CD14-positive monocyte (primary cell): ENCODE measurements around the gene PIGC. TPM values are rescaled to one million over a fixed set of nuclear protein-coding genes. Genes with fewer than 3 reads are reported as not detected.

Source experiments
- DNase-seq, 3 donors: peaks; one replicate each; pipeline ENCODE4 v3.0.0-alpha.2; 2011 to 2022
- H2AFZ ChIP-seq: 2 replicates; pipeline ENCODE4 v1.6.0; 2012; ENCODE audit warnings: mild to moderate bottlenecking, low read depth, low read length, inconsistent platforms; ENCODE audit not compliant: insufficient read depth, poor library complexity, severe bottlenecking
- H3K27ac ChIP-seq, 2 donors: 1 replicate in 1 of 2; 2 replicates in 1 of 2; pipeline ENCODE4 v1.5.1; 2012 to 2013; ENCODE audit warnings: low read length in 2 of 2, control low read depth in 1 of 2, inconsistent platforms in 1 of 2, low read depth in 1 of 2, mild to moderate bottlenecking in 1 of 2
- H3K27me3 ChIP-seq, 2 donors: one replicate each; pipeline versions ENCODE4 v1.6.0 to v1.6.1; 2011 to 2013; ENCODE audit warnings: low read length in 2 of 2; ENCODE audit not compliant: control insufficient read depth in 2 of 2, insufficient read depth in 2 of 2
- H3K36me3 ChIP-seq, 2 donors: replicated peaks in 1 of 2; 1 replicate in 1 of 2; 2 replicates in 1 of 2; pipeline versions ENCODE4 v1.5.1 to v1.6.1; 2012 to 2013; ENCODE audit warnings: low read length in 2 of 2, control low read depth in 1 of 2, inconsistent platforms in 1 of 2, mild to moderate bottlenecking in 1 of 2; ENCODE audit not compliant: insufficient read depth in 2 of 2, control insufficient read depth in 1 of 2
- H3K4me1 ChIP-seq, 2 donors: 1 replicate in 1 of 2; 2 replicates in 1 of 2; pipeline versions ENCODE4 v1.5.1 to v1.6.1; 2012 to 2013; ENCODE audit warnings: low read length in 2 of 2, control low read depth in 1 of 2, inconsistent platforms in 1 of 2, mild to moderate bottlenecking in 1 of 2, moderate library complexity in 1 of 2; ENCODE audit not compliant: insufficient read depth in 2 of 2, control insufficient read depth in 1 of 2
- H3K4me2 ChIP-seq: replicated peaks from 2 replicates; pipeline ENCODE3; 2012; ENCODE audit warnings: low read length, moderate library complexity, mild to moderate bottlenecking; ENCODE audit not compliant: poor library complexity, severe bottlenecking; ENCODE audit errors: extremely low read depth
- H3K4me3 ChIP-seq, 3 experiments: fragments of 200-600 bp in 1 of 3; sonication (generic) in 1 of 3; replicated peaks in 1 of 3; 1 replicate in 2 of 3; 2 replicates in 1 of 3; pipeline ENCODE4 v1.5.1; 2011 to 2013; ENCODE audit warnings: low read length in 3 of 3, mild to moderate bottlenecking in 3 of 3, control low read depth in 2 of 3, low read depth in 2 of 3, inconsistent platforms in 1 of 3, moderate library complexity in 1 of 3
- H3K79me2 ChIP-seq: 2 replicates; pipeline ENCODE4 v1.6.0; 2012; ENCODE audit warnings: mild to moderate bottlenecking, control low read depth, inconsistent platforms, low read length, moderate library complexity; ENCODE audit not compliant: insufficient read depth
- H3K9ac ChIP-seq: 2 replicates; pipeline ENCODE4 v1.6.0; 2017; ENCODE audit warnings: low read length, mild to moderate bottlenecking; ENCODE audit not compliant: insufficient read depth, poor library complexity, severe bottlenecking
- H3K9me3 ChIP-seq, 2 donors: replicated peaks in 1 of 2; 1 replicate in 1 of 2; 2 replicates in 1 of 2; pipeline versions ENCODE4 v1.5.1 to v1.6.1; 2012 to 2013; ENCODE audit warnings: low read length in 2 of 2, control low read depth in 1 of 2; ENCODE audit not compliant: control insufficient read depth in 1 of 2, insufficient read depth in 1 of 2
- H4K20me1 ChIP-seq: 2 replicates; pipeline ENCODE4 v1.6.0; 2012; ENCODE audit warnings: mild to moderate bottlenecking, low read length, control low read depth, moderate library complexity; ENCODE audit not compliant: insufficient read depth
- H3K27ac Mint-ChIP-seq, 7 donors: one replicate each; pipeline ENCODE4 v1.8.0; 2020; ENCODE audit warnings: mild to moderate bottlenecking in 7 of 7, mixed read lengths in 7 of 7, moderate library complexity in 6 of 7, inconsistent platforms in 2 of 7
- H3K27me3 Mint-ChIP-seq, 3 donors: one replicate each; pipeline ENCODE4 v1.8.0; 2021 to 2022; ENCODE audit warnings: low read depth in 3 of 3, mild to moderate bottlenecking in 3 of 3, mixed read lengths in 3 of 3, moderate library complexity in 3 of 3, inconsistent platforms in 1 of 3
- H3K36me3 Mint-ChIP-seq, 2 donors: one replicate each; pipeline ENCODE4 v1.8.0; 2020; ENCODE audit warnings: mixed read lengths in 2 of 2, inconsistent platforms in 1 of 2, mild to moderate bottlenecking in 1 of 2
- H3K4me1 Mint-ChIP-seq: one replicate; pipeline ENCODE4 v1.8.0; 2020; ENCODE audit warnings: mild to moderate bottlenecking, mixed read lengths
- H3K4me3 Mint-ChIP-seq, 2 donors: one replicate each; pipeline ENCODE4 v1.8.0; 2020; ENCODE audit warnings: mild to moderate bottlenecking in 2 of 2, mixed read lengths in 2 of 2, moderate library complexity in 1 of 2
- H3K9me3 Mint-ChIP-seq, 7 donors: one replicate each; pipeline ENCODE4 v1.8.0; 2020 to 2022; ENCODE audit warnings: mixed read lengths in 7 of 7, mild to moderate bottlenecking in 6 of 7, moderate library complexity in 6 of 7, inconsistent platforms in 2 of 7
- WGBS: methylation state at CpG from one replicate; pipeline ENCODE4 v1.1.5; 2013; ENCODE audit warnings: missing lambda C conversion rate; ENCODE audit not compliant: insufficient coverage; 5-methylcytosine and 5-hydroxymethylcytosine counted together
- intact Hi-C, 2 donors: fragments of 100-400 bp; cut with micrococcal nuclease; formaldehyde crosslinking; loops; one replicate each; pipeline versions ENCODE4 v1.15.0 to v1.15.1; 2023
- polyA plus RNA-seq, 3 donors: library from polyadenylated mRNA; depleted of rRNA in 1 of 3; unstranded in 2 of 3; stranded (reverse) in 1 of 3; fragments of 300-500 nt in 2 of 3; fragments of >200 nt in 1 of 3; fragmentation: Illumina TruSeq in 2 of 3; gene quantifications; 1 replicate in 2 of 3; 2 replicates in 1 of 3; pipeline ENCODE4 v1.2.3, GENCODE V29; 2012 to 2021
- TF ChIP-seq, protein P1 (sequence below): fragments of 200-600 bp; IDR thresholded peaks from one replicate; pipeline ENCODE4 v1.8.0; 2022; ENCODE audit warnings: antibody characterized with exemption, mild to moderate bottlenecking

Gene PIGC
- polyA plus RNA-seq, 3 donors: 11.5 to 61.5 (median 51.1) TPM

DNA sequence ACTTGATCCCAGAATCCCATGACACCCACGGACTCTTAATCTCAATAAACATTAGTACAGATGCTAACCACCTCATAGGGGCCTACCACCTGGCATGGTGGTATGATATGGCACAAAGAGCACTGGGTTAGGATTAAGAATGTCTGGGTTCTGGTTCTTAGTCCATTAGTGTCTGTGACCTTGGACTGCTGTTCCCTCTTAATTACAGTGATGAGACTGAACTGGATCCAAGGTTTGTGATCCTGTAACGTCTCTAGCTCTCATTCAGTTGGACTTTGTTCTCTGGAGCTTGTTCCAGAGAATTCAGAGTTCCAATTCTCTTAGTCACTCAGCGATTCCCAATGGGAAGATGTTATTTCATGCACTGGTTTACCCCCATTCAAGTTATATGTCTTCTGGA is 23.6 kb upstream of the PIGC start:
- Histone ChIP-seq H3K79me2 (no peaks in the 10 kb centered on the region), H3K4me1 (peaks cover 18% of the 10 kb centered on the region in 2 donors), H3K4me3 (no peak overlapping the region), H3K9me3 (no peaks in the 10 kb centered on the region), H3K27ac (no peak overlapping the region), H4K20me1 (no peaks in the 10 kb centered on the region), H3K27me3 (no peaks in the 10 kb centered on the region), H3K36me3 (no peaks in the 10 kb centered on the region), H3K4me2 (no peak overlapping the region), H3K9ac (no peak overlapping the region), H2AFZ (no peak overlapping the region)
- H3K9me3 Mint-ChIP-seq: peaks cover 0 to 9% (median 0%) of the 10 kb centered on the region in 7 donors
- no CpG with 5 or more reads among the region's 3 CpGs for WGBS
- H3K27me3 Mint-ChIP-seq: no peaks in the 10 kb centered on the region
- DNase-seq: no peak
- TF ChIP-seq, protein P1, sequence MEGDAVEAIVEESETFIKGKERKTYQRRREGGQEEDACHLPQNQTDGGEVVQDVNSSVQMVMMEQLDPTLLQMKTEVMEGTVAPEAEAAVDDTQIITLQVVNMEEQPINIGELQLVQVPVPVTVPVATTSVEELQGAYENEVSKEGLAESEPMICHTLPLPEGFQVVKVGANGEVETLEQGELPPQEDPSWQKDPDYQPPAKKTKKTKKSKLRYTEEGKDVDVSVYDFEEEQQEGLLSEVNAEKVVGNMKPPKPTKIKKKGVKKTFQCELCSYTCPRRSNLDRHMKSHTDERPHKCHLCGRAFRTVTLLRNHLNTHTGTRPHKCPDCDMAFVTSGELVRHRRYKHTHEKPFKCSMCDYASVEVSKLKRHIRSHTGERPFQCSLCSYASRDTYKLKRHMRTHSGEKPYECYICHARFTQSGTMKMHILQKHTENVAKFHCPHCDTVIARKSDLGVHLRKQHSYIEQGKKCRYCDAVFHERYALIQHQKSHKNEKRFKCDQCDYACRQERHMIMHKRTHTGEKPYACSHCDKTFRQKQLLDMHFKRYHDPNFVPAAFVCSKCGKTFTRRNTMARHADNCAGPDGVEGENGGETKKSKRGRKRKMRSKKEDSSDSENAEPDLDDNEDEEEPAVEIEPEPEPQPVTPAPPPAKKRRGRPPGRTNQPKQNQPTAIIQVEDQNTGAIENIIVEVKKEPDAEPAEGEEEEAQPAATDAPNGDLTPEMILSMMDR: no peak
- no peaks in the 10 kb centered on the region for H3K36me3 Mint-ChIP-seq
- intact Hi-C loops: no loop called here
- peaks cover 21% of the 10 kb centered on the region for H3K4me1 Mint-ChIP-seq
- no peak overlapping the region for H3K27ac Mint-ChIP-seq
- no peak overlapping the region for H3K4me3 Mint-ChIP-seq

DNA sequence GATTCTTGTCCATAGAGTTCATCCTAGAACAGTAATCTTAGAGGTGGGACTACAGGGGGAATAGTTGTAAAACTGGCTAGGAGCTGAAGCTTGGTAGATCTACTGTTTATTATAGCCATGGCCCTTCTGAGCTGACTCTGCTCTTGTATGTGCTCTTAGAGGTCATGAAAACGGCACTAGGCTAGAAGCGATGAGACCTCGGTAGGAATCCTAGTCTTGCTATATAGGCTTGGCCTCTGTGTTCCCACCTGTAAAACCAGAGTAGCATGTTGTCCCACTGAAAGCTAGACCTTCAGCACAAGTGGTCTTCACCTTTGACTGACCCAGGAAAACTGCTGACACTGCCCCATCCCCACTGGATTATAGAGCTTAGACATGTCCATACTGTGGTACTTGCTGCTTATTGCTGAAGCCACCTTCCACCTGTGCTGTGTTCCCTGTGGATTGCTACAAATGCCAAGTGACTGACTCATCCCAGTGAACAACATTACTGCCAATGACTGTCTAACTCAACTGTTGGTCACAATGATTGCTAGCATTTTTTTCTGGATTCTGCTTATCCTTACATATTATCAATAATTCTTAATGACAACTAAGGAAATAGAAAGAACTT is 23.0 kb upstream of the PIGC start:
- Histone ChIP-seq H3K36me3 (no peaks in the 10 kb centered on the region), H3K9me3 (no peaks in the 10 kb centered on the region), H3K4me2 (no peak overlapping the region), H3K27ac (no peak overlapping the region), H4K20me1 (no peaks in the 10 kb centered on the region), H3K4me1 (peaks cover 12 to 14% of the 10 kb centered on the region in 2 donors), H3K4me3 (no peak overlapping the region), H3K27me3 (no peaks in the 10 kb centered on the region), H2AFZ (no peak overlapping the region), H3K9ac (no peak overlapping the region), H3K79me2 (no peaks in the 10 kb centered on the region)
- 100% methylated on average over 3 of the region's 3 CpGs for WGBS
- H3K4me1 Mint-ChIP-seq: peaks cover 16% of the 10 kb centered on the region
- TF ChIP-seq, protein P1: no peak
- H3K9me3 Mint-ChIP-seq: peaks cover 0 to 9% (median 0%) of the 10 kb centered on the region in 7 donors
- H3K36me3 Mint-ChIP-seq: no peaks in the 10 kb centered on the region
- H3K27me3 Mint-ChIP-seq: no peaks in the 10 kb centered on the region
- DNase-seq: no peak
- intact Hi-C loops: no loop called here
- H3K27ac Mint-ChIP-seq: no peak overlapping the region
- H3K4me3 Mint-ChIP-seq: no peak overlapping the region
